Measurements from ENCODE around the gene TDRD9.

The TDRD9 gene

GRCh38 chr14:104047761-104048160 is 119.5 kb downstream of the TDRD9 start:
- no peak for TF ChIP-seq SPI1 (IDR thresholded peaks at IDR 0.05; ENCODE audit: low read depth, low read length)
- DNase-seq (ENCODE audit: insufficient read length, low spot score), result no peak
- no peak for FAIRE-seq

- FAIRE-seq, result no peak
- TF ChIP-seq PAX5 (IDR thresholded peaks at IDR 0.05; ENCODE audit: insufficient read depth, low read length, severe bottlenecking) (no peak), TAF1 (IDR thresholded peaks at IDR 0.05; ENCODE audit: low read depth, low read length) (no peak), POLR2A (IDR thresholded peaks at IDR 0.05; ENCODE audit: low read depth, low read length) (no peak), POLR2AphosphoS5 (IDR thresholded peaks at IDR 0.05; ENCODE audit: low read depth, low read length) (no peak), POU2F2 (IDR thresholded peaks at IDR 0.05; ENCODE audit: low read depth, low read length) (no peak), SPI1 (IDR thresholded peaks at IDR 0.05; ENCODE audit: low read depth, low read length) (no peak)
- DNase-seq (ENCODE audit: insufficient read length, low spot score), result no peak
Measured at GRCh38 chr14:104048758-104049507, 120.7 kb downstream of the TDRD9 start.

- TF ChIP-seq PAX5 (IDR thresholded peaks at IDR 0.05; ENCODE audit: insufficient read depth, low read length, severe bottlenecking) (no peak), POLR2AphosphoS5 (IDR thresholded peaks at IDR 0.05; ENCODE audit: low read depth, low read length) (no peak), POLR2A (IDR thresholded peaks at IDR 0.05; ENCODE audit: low read depth, low read length) (no peak), POU2F2 (IDR thresholded peaks at IDR 0.05; ENCODE audit: low read depth, low read length) (no peak), TAF1 (IDR thresholded peaks at IDR 0.05; ENCODE audit: low read depth, low read length) (no peak), SPI1 (IDR thresholded peaks at IDR 0.05; ENCODE audit: low read depth, low read length) (no peak)
- FAIRE-seq (no peak), DNase-seq (ENCODE audit: insufficient read length, low spot score) (no peak)
Measured at GRCh38 chr14:104049576-104050240, 121.5 kb downstream of the TDRD9 start.

- DNase-seq (ENCODE audit: insufficient read length, low spot score), result no peak
- no peak for FAIRE-seq
- TF ChIP-seq PAX5 (IDR thresholded peaks at IDR 0.05; ENCODE audit: insufficient read depth, low read length, severe bottlenecking) (no peak), POU2F2 (IDR thresholded peaks at IDR 0.05; ENCODE audit: low read depth, low read length) (no peak), SPI1 (IDR thresholded peaks at IDR 0.05; ENCODE audit: low read depth, low read length) (no peak), POLR2AphosphoS5 (IDR thresholded peaks at IDR 0.05; ENCODE audit: low read depth, low read length) (no peak), TAF1 (IDR thresholded peaks at IDR 0.05; ENCODE audit: low read depth, low read length) (no peak), POLR2A (IDR thresholded peaks at IDR 0.05; ENCODE audit: low read depth, low read length) (no peak)
Measured at GRCh38 chr14:104051092-104051813, 123.0 kb downstream of the TDRD9 start.

GRCh38 chr14:104054222-104054905 is 126.1 kb downstream of the TDRD9 start:
- DNase-seq (ENCODE audit: insufficient read length, low spot score), result no peak
- no peak for FAIRE-seq

GRCh38 chr14:104062281-104062680 is 134.0 kb downstream of the TDRD9 start:
- DNase-seq (ENCODE audit: insufficient read length, low spot score) (no peak), FAIRE-seq (no peak)
- no peak for TF ChIP-seq TAF1 (IDR thresholded peaks at IDR 0.05; ENCODE audit: low read depth, low read length)
- no peak for TF ChIP-seq POLR2A (IDR thresholded peaks at IDR 0.05; ENCODE audit: low read depth, low read length)
- TF ChIP-seq POU2F2 (IDR thresholded peaks at IDR 0.05; ENCODE audit: low read depth, low read length), result no peak
- TF ChIP-seq POLR2AphosphoS5 (IDR thresholded peaks at IDR 0.05; ENCODE audit: low read depth, low read length), result no peak
- TF ChIP-seq PAX5 (IDR thresholded peaks at IDR 0.05; ENCODE audit: insufficient read depth, low read length, severe bottlenecking), result no peak
- TF ChIP-seq SPI1 (IDR thresholded peaks at IDR 0.05; ENCODE audit: low read depth, low read length), result no peak

More at GRCh38 chr14:104054222-104054905, 126.1 kb downstream of the TDRD9 start:
- TF ChIP-seq SPI1 (IDR thresholded peaks at IDR 0.05; ENCODE audit: low read depth, low read length) (no peak), POLR2A (IDR thresholded peaks at IDR 0.05; ENCODE audit: low read depth, low read length) (no peak), TAF1 (IDR thresholded peaks at IDR 0.05; ENCODE audit: low read depth, low read length) (no peak), PAX5 (IDR thresholded peaks at IDR 0.05; ENCODE audit: insufficient read depth, low read length, severe bottlenecking) (no peak), POU2F2 (IDR thresholded peaks at IDR 0.05; ENCODE audit: low read depth, low read length) (no peak), POLR2AphosphoS5 (IDR thresholded peaks at IDR 0.05; ENCODE audit: low read depth, low read length) (no peak)

GRCh38 chr14:104064003-104064402 is 135.7 kb downstream of the TDRD9 start:
- FAIRE-seq (no peak), DNase-seq (ENCODE audit: insufficient read length, low spot score) (no peak)
- TF ChIP-seq TAF1 (IDR thresholded peaks at IDR 0.05; ENCODE audit: low read depth, low read length), result no peak
- no peak for TF ChIP-seq POU2F2 (IDR thresholded peaks at IDR 0.05; ENCODE audit: low read depth, low read length)
- TF ChIP-seq POLR2A (IDR thresholded peaks at IDR 0.05; ENCODE audit: low read depth, low read length), result no peak
- no peak for TF ChIP-seq SPI1 (IDR thresholded peaks at IDR 0.05; ENCODE audit: low read depth, low read length)
- TF ChIP-seq PAX5 (IDR thresholded peaks at IDR 0.05; ENCODE audit: insufficient read depth, low read length, severe bottlenecking), result no peak
- no peak for TF ChIP-seq POLR2AphosphoS5 (IDR thresholded peaks at IDR 0.05; ENCODE audit: low read depth, low read length)

- DNase-seq (ENCODE audit: insufficient read length, low spot score), result no peak
- no peak for TF ChIP-seq POLR2A (IDR thresholded peaks at IDR 0.05; ENCODE audit: low read depth, low read length)
- TF ChIP-seq PAX5 (IDR thresholded peaks at IDR 0.05; ENCODE audit: insufficient read depth, low read length, severe bottlenecking), result no peak
- no peak for TF ChIP-seq POLR2AphosphoS5 (IDR thresholded peaks at IDR 0.05; ENCODE audit: low read depth, low read length)
- no peak for TF ChIP-seq POU2F2 (IDR thresholded peaks at IDR 0.05; ENCODE audit: low read depth, low read length)
- TF ChIP-seq SPI1 (IDR thresholded peaks at IDR 0.05; ENCODE audit: low read depth, low read length), result no peak
- TF ChIP-seq TAF1 (IDR thresholded peaks at IDR 0.05; ENCODE audit: low read depth, low read length), result no peak
- FAIRE-seq, result no peak
Measured at GRCh38 chr14:104066279-104066678, 138.0 kb downstream of the TDRD9 start.

Data from GM12891 (cell line).